ENCODE measurements around the gene SLC25A51.

- TF ChIP-seq CTCF (IDR thresholded peaks at IDR 0.05; ENCODE audit: extremely low read depth in 1 of 2, insufficient read depth in 1 of 2, low read depth in 1 of 2, low read length in 2 of 2): no peak
- no peak for TF ChIP-seq MAX (IDR thresholded peaks at IDR 0.05; ENCODE audit: insufficient read depth, insufficient read length)
- TF ChIP-seq EZH2 (IDR thresholded peaks at IDR 0.05; ENCODE audit: borderline replicate concordance, low read depth, low read length, severe bottlenecking): no peak
- no peak for TF ChIP-seq POLR2A (IDR thresholded peaks at IDR 0.05; ENCODE audit: low read depth, low read length)
- no peak for TF ChIP-seq FOS (IDR thresholded peaks at IDR 0.05; ENCODE audit: borderline replicate concordance, insufficient read depth, low read length)
- no peak for TF ChIP-seq POLR2AphosphoS5 (IDR thresholded peaks at IDR 0.05; ENCODE audit: insufficient read depth, low read depth, low read length)
- no peak for TF ChIP-seq JUN (IDR thresholded peaks at IDR 0.05; ENCODE audit: borderline replicate concordance, insufficient read depth, insufficient read length, low read depth)
- TF ChIP-seq GATA2 (IDR thresholded peaks at IDR 0.05; ENCODE audit: insufficient read depth, insufficient read length, low read depth, low read length): no peak
- no peak for TF ChIP-seq MYC (IDR thresholded peaks at IDR 0.05; ENCODE audit: low read depth, low read length)
These were observed 44.6 kb upstream of the SLC25A51 start for GRCh38 chr9:37948417-37948980.
